ENCODE results near the gene FBH1.

Gene FBH1

DNA sequence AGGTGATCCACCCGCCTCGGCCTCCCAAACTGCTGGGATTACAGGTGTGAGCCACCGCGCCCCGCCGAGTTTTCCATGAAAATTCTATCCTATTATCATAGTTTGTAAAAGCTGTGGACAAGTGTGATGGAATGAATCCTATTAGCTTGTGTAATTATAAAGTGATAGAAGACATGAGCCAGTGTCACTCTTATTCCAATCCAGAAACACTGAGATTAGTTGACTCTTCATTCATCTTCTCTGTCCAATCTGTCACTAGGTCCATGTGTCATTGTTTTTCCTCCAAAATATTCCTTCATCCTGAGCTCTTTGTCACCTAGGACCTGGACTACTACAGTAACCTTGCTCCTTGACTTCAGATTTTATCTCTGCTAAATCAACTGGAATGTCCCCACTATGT lies 13.5 kb downstream of the FBH1 start:
- Histone ChIP-seq H3K79me2 (ENCODE audit: insufficient read depth, low read length) (peaks cover 45% of the 10 kb centered on the region), H3K4me3 (ENCODE audit: low read depth in 1 of 2, low read length in 2 of 2) (no peak overlapping the region), H3K27ac (ENCODE audit: low read length) (no peak overlapping the region), H3K27me3 (ENCODE audit: insufficient read depth, low read length, poor library complexity) (no peaks in the 10 kb centered on the region), H3K36me3 (ENCODE audit: insufficient read depth, low read length) (peaks cover 14% of the 10 kb centered on the region), H4K20me1 (ENCODE audit: insufficient read depth, low read length) (peaks cover 8% of the 10 kb centered on the region; the same call in 1 of the 2 replicates), H3K4me2 (ENCODE audit: insufficient read depth, low read length) (no peak overlapping the region), H3K9me3 (ENCODE audit: insufficient read depth, low read length, severe bottlenecking) (no peaks in the 10 kb centered on the region), H3K4me1 (ENCODE audit: insufficient read depth, low read length) (no peaks in the 10 kb centered on the region), H3K9ac (ENCODE audit: low read depth, low read length) (no peak overlapping the region), H2AFZ (ENCODE audit: low read depth, low read length) (no peak overlapping the region)
- no peak for TF ChIP-seq EZH2 (IDR thresholded peaks at IDR 0.05; ENCODE audit: borderline replicate concordance, low read depth, low read length, severe bottlenecking)
- TF ChIP-seq, protein P1, sequence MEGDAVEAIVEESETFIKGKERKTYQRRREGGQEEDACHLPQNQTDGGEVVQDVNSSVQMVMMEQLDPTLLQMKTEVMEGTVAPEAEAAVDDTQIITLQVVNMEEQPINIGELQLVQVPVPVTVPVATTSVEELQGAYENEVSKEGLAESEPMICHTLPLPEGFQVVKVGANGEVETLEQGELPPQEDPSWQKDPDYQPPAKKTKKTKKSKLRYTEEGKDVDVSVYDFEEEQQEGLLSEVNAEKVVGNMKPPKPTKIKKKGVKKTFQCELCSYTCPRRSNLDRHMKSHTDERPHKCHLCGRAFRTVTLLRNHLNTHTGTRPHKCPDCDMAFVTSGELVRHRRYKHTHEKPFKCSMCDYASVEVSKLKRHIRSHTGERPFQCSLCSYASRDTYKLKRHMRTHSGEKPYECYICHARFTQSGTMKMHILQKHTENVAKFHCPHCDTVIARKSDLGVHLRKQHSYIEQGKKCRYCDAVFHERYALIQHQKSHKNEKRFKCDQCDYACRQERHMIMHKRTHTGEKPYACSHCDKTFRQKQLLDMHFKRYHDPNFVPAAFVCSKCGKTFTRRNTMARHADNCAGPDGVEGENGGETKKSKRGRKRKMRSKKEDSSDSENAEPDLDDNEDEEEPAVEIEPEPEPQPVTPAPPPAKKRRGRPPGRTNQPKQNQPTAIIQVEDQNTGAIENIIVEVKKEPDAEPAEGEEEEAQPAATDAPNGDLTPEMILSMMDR (IDR thresholded peaks at IDR 0.05; ENCODE audit: borderline replicate concordance, extremely low read depth, low read length, poor library complexity, severe bottlenecking) = no peak
- DNase-seq (no peak), ATAC-seq (ENCODE audit: insufficient read depth, low read depth) (no peak)

DNA sequence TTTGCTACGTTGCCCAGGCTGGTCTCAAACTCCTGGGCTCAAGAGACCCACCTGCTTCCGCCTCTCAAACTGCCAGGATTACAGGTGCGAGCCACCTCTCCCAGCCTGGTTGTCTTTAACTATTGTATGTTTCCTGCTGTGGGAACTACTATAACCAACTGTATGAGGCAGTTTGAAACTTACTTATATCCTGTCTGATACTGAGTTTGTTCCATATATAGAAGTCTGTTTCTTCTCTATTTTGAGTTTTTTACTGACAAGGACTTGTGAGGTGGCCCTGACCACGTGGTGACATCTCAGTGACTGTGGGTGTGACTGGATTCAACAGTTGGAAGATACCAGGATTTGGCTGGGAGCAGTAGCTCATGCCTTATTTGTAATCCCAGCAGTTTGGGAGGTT lies 14.2 kb downstream of the FBH1 start:
- Histone ChIP-seq H3K27ac (ENCODE audit: low read length) (no peak overlapping the region), H3K4me1 (ENCODE audit: insufficient read depth, low read length) (no peaks in the 10 kb centered on the region), H3K36me3 (ENCODE audit: insufficient read depth, low read length) (peaks cover 21% of the 10 kb centered on the region), H3K4me3 (ENCODE audit: low read depth in 1 of 2, low read length in 2 of 2) (no peak overlapping the region), H3K4me2 (ENCODE audit: insufficient read depth, low read length) (no peak overlapping the region), H4K20me1 (ENCODE audit: insufficient read depth, low read length) (peaks cover 8% of the 10 kb centered on the region; the same call in 1 of the 2 replicates), H2AFZ (ENCODE audit: low read depth, low read length) (no peak overlapping the region), H3K9me3 (ENCODE audit: insufficient read depth, low read length, severe bottlenecking) (no peaks in the 10 kb centered on the region), H3K27me3 (ENCODE audit: insufficient read depth, low read length, poor library complexity) (no peaks in the 10 kb centered on the region), H3K79me2 (ENCODE audit: insufficient read depth, low read length) (peaks cover 40% of the 10 kb centered on the region), H3K9ac (ENCODE audit: low read depth, low read length) (no peak overlapping the region)
- no peak for DNase-seq
- TF ChIP-seq, protein P1 (IDR thresholded peaks at IDR 0.05; ENCODE audit: borderline replicate concordance, extremely low read depth, low read length, poor library complexity, severe bottlenecking) = no peak
- no peak for TF ChIP-seq EZH2 (IDR thresholded peaks at IDR 0.05; ENCODE audit: borderline replicate concordance, low read depth, low read length, severe bottlenecking)
- ATAC-seq (ENCODE audit: insufficient read depth, low read depth) = no peak

DNA sequence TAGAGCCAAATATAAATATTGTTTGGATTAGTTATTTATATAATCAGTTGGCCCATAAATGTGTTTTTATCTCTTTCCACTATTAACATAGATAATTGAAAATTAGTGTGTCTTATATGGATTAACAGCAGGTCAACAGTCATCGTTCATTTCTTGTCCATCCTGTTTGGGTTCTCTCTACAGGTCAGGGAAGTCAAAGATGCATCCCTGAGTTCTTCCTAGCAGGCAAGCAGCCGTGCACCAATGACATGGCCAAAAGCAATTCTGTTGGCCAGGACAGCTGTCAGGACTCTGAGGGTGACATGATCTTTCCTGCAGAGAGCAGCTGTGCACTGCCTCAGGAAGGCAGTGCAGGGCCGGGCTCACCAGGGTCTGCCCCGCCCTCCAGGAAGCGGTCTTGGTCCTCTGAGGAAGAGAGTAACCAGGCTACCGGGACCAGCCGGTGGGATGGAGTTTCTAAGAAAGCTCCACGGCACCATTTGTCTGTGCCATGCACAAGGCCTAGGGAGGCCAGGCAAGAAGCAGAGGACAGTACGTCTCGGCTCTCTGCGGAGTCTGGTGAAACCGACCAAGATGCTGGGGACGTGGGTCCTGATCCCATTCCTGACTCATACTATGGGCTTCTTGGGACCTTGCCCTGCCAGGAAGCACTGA lies 15.9 kb downstream of the FBH1 start:
- H3K27ac ChIP-seq (ENCODE audit: low read length) = no peak overlapping the region
- DNase-seq = no peak
- H3K9ac ChIP-seq (ENCODE audit: low read depth, low read length) = no peak overlapping the region

More for the DNA sequence above, 15.9 kb downstream of the FBH1 start:
- Histone ChIP-seq H3K79me2 (ENCODE audit: insufficient read depth, low read length) (peaks cover 27% of the 10 kb centered on the region), H3K4me2 (ENCODE audit: insufficient read depth, low read length) (no peak overlapping the region), H4K20me1 (ENCODE audit: insufficient read depth, low read length) (0 out of 2 replicates have a peak, but pooled peaks cover 9% of the 10 kb centered on the region), H3K27me3 (ENCODE audit: insufficient read depth, low read length, poor library complexity) (no peaks in the 10 kb centered on the region), H3K4me1 (ENCODE audit: insufficient read depth, low read length) (no peaks in the 10 kb centered on the region), H2AFZ (ENCODE audit: low read depth, low read length) (no peak overlapping the region), H3K4me3 (ENCODE audit: low read depth in 1 of 2, low read length in 2 of 2) (no peak overlapping the region), H3K9me3 (ENCODE audit: insufficient read depth, low read length, severe bottlenecking) (no peaks in the 10 kb centered on the region), H3K36me3 (ENCODE audit: insufficient read depth, low read length) (peaks cover 38% of the 10 kb centered on the region)
- no peak for TF ChIP-seq EZH2 (IDR thresholded peaks at IDR 0.05; ENCODE audit: borderline replicate concordance, low read depth, low read length, severe bottlenecking)
- TF ChIP-seq, protein P1 (IDR thresholded peaks at IDR 0.05; ENCODE audit: borderline replicate concordance, extremely low read depth, low read length, poor library complexity, severe bottlenecking) = no peak
- peak; percentile 31; the same call in 1 of the 3 replicates for ATAC-seq (ENCODE audit: insufficient read depth, low read depth)

Measured in DND-41 (cell line).